Activated T-cell treated with anti-CD3 and anti-CD28 coated beads for 24 hours (primary cell): Measurements from ENCODE around the gene STIMATE.

ENCODE experiments used
- DNase-seq: peaks from one replicate; pipeline ENCODE4 v3.0.0-alpha.2; 2020; ENCODE audit warnings: low read depth

Gene STIMATE

GRCh38 chr3:52817221-52817620, 80.1 kb downstream of the STIMATE start:
- no peak for DNase-seq

GRCh38 chr3:52816654-52817053, 80.7 kb downstream of the STIMATE start:
- no peak for DNase-seq

- DNase-seq, result no peak
Measured at GRCh38 chr3:52816199-52816598, 81.1 kb downstream of the STIMATE start.

- DNase-seq, result no peak
Measured at GRCh38 chr3:52813810-52814209, 83.5 kb downstream of the STIMATE start.

GRCh38 chr3:52811452-52812011, 85.8 kb downstream of the STIMATE start:
- no peak for DNase-seq

DNA sequence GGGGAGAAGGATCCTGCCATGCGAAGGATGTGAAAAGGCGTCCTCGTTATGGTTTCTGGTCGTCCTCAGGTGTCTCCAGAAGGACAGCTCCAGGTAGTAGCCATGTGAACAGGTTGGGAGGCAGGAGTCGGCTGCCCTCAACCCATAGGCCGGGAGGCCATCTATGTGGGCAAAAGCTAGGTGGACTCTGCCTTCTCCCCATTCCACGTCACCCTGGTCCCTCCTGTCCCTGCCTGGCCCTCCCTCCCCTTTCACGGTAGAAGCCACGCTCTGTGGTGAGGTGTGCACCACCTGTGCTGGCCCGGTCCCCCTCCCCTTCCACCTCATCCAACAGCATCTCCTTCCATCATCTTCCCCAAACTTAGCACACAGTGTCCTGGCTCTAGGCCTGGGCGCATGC, 86.4 kb downstream of the STIMATE start:
- no peak for DNase-seq

DNA sequence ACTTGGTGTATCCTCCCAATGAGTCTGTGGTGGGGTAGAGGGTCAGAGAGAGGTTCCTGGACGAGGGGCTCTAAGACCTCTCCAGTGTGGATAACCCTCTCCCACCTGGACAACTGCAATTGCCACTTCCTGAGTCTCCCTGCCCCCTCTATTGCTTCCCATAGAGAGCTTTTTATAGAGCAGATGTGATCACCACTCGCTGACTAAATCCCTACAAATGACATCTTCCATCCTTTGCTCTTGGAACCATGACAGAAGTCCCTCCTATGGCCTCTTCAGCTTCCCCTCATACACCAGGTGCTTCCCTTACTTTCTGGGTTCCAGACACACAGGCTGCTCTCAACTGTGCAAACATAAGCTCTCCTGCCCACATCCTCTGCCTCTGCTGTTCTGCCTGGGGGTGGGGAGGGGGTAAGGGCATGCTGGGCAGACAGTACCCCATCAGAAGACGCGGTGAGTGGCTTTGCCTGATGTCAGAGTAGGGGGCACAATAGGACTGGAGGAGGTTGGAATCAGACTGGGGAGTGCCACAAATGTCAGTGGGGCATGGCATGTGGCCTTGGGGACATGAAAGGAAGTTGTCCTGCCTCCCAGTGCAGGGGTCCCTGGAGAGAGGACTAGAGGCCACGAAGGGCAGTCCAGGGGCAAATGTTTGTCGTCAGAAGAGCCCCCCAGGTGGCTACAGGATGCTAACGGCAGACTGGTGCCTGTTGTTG, 87.5 kb downstream of the STIMATE start:
- DNase-seq, result no peak

GRCh38 chr3:52809149-52809548, 88.2 kb downstream of the STIMATE start:
- no peak for DNase-seq

DNA sequence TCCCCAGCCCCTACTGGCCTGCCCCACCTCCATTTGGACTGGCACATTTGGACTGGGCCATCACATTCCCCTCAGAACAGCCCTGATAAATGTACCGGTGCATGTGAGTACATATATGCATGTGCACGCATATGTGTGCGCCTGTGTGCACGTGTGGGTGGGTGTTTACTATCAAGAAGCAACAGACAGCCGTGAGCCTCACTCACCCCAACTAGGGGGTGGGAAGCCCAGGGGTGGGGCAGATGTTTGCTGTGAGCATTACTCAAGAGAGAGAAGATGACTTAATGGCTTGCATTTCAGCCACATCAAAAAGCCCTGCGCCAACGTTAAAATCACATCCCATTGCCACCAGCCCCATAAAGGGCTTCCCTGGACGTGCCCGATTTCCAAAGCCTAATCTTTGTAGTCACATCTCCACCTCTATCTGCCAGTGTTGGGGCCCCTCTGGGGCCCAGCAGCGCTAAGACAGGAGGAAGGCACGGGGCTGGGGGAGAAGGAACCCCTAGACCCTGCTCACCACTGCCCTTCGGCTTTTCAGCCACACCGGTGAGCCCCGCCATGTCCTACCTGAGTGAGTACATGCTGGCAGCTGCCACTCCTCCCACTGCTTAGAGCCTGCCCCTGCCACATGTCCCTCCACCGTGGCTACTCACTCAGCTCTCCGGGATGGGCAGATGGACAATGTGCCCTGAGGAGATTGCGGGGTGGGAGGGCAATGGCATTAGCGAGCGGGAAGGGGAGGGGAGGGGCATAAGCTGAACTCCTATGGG, 91.9 kb downstream of the STIMATE start:
- no peak for DNase-seq

- no peak for DNase-seq
Measured at GRCh38 chr3:52801839-52802238, 95.5 kb downstream of the STIMATE start.

- DNase-seq, result no peak
Measured at GRCh38 chr3:52800079-52800478, 97.3 kb downstream of the STIMATE start.

GRCh38 chr3:52798978-52799476, 98.3 kb downstream of the STIMATE start:
- no peak for DNase-seq

- no peak for DNase-seq
Measured at GRCh38 chr3:52798376-52798977, 98.9 kb downstream of the STIMATE start.

GRCh38 chr3:52796411-52796810, 100.9 kb downstream of the STIMATE start:
- no peak for DNase-seq

- no peak for DNase-seq
Measured at GRCh38 chr3:52795298-52795900, 101.9 kb downstream of the STIMATE start.

DNA sequence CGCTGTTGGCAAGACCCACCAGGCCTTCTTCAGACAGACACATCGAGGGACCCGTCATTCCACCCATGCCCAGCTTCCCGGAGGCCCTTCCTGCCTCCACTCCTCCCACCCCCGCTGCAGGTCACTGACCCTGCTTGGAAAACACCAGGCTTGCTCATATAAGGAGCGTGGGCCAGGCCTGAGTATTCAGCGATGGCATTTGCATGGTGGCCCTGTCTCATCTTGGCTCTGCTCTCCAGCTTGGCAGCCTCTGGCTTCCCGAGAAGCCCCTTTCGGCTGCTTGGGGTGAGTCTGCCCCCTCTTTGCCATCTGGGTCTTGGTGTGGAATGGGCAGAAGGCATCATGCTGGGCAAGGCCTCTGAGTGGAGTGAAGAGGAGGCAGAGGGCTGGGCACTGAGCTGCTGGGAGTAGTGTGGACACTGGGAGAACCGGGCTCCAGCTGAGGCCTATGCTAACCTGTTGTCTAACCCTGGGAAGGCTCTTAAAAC, 102.7 kb downstream of the STIMATE start, which contains the start of gene ITIH3:
Gene ITIH3 (plus strand): TSS at position 185 of the 488 bp plus-strand sequence. CDS start 8 bp downstream, at position 193.
- DNase-seq, result no peak

DNA sequence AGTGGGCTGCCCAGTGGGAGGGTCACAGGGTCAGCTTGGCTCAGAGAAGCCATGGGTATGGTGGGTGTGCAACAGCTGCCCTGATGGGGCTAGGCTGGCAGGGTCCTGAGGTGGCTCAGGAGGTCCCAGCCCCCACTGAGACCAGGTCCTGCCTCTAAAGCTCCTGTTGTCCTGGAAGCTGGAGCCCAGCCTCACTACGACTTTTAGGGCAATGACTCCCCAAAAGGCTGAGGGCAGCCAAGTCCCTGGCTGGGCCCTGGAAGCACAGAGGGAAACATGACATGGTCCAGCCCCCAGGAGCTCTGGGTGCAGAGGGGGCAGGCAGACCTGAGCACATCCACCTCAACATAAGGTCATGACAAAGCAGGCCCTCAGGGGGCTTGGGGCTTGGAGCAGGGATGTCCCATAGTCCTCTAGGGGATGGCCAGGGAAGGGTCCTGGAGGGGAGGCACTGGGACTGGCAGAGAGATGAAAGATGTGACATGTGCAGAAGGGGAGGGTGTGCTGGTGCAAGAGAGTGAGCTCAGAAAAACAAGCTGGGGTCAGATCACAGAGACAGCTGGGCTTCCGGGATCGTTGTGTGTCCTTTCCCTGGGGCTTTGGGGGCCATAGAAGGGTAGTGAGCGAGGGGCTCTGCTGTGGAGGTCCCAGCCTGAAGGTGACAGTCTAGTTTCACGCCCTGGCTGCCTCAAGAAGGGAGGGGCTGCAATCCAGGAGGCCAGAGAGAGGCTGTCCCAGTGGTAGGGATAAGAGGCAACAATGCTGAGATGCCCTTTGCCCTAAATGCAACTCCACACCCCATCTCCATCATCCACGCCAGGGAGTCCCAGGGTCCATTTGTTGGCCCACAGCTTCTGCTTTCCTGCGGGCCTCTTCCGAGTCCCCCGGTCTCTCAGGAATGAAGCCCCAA, 103.4 kb downstream of the STIMATE start:
- no peak for DNase-seq

DNA sequence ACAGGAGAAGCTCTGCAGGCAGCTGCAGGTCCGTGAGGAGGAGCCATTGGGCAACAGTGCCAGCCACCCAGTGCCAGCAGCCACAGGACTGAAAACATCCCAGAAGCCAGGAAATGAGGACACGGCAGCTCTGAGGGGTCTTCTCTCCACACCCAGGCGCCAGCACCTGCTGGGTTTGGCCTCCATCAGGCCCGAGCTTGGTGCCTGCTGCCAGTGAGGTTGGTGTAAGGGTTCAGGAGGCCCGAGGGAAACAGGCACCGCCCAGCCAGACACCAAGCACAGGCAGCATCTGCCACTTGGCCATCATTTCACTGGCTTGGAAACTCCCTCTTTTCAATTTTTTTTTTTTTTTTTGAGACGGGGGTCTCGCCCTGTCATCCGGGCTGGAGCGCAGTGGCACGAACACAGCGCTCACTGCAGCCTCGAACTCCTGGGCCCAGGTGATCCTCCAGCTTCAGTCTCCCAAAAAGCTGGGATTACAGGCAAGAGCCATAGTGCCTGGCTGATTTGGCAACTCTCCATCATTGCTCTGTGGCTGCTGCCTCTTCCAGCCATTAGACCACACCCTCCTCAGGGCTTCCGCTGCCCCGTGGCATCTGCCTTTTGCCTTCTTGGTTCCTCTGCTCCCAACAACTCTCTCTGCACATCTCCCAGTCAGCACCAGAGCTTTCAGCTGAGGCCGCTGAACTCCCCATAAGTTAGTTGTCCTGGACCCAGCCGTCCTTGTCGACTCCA, 104.2 kb downstream of the STIMATE start:
- no peak for DNase-seq

GRCh38 chr3:52792413-52792812, 104.9 kb downstream of the STIMATE start:
- DNase-seq, result no peak

GRCh38 chr3:52791928-52792327, 105.4 kb downstream of the STIMATE start:
- DNase-seq, result no peak
